Stimulated activated CD8-positive, alpha-beta memory T cell treated with anti-CD3 and anti-CD28 coated beads, Interleukin-4, amount 100 ng/mL, for 1 hour (primary cell): ENCODE measurements around the gene BCAN.
A peak's percentile ranks its signal among the peaks of the same experiment; 100 is the strongest.

Experiments used
- DNase-seq, 2 donors: peaks; one replicate each; pipeline ENCODE4 v3.0.0-alpha.2; 2020; ENCODE audit warnings: low read depth in 2 of 2, low spot score in 1 of 2

Gene BCAN

GRCh38 chr1:156694690-156694962 is 52.7 kb downstream of the BCAN start:
- DNase-seq, result no peak

GRCh38 chr1:156696755-156697154 is 54.8 kb downstream of the BCAN start:
- DNase-seq, result no peak

GRCh38 chr1:156697481-156697880 is 55.6 kb downstream of the BCAN start:
- no peak for DNase-seq

- DNase-seq, result no peak
Observed at GRCh38 chr1:156698995-156699394, 57.1 kb downstream of the BCAN start.

GRCh38 chr1:156700736-156701531 is 59.0 kb downstream of the BCAN start:
- no peak for DNase-seq

- no peak for DNase-seq
Observed at GRCh38 chr1:156703336-156703735, 61.4 kb downstream of the BCAN start.

GRCh38 chr1:156703741-156704140 is 61.8 kb downstream of the BCAN start:
- DNase-seq, result no peak

GRCh38 chr1:156704166-156704711 is 62.3 kb downstream of the BCAN start:
- no peak for DNase-seq

- no peak for DNase-seq
Observed at GRCh38 chr1:156704930-156705320, 63.0 kb downstream of the BCAN start.

GRCh38 chr1:156705321-156705917 is 63.5 kb downstream of the BCAN start, which contains the start of gene CRABP2:
CRABP2 (minus strand) TSS chr1:156705583; CDS start chr1:156705446, 137 bp downstream.
- no peak for DNase-seq

GRCh38 chr1:156705918-156706656 is 64.2 kb downstream of the BCAN start:
- DNase-seq, result peak; percentile 47 to 53

GRCh38 chr1:156706657-156707416 is 64.9 kb downstream of the BCAN start:
- DNase-seq, result no peak

GRCh38 chr1:156707417-156708217 is 65.7 kb downstream of the BCAN start:
- no peak for DNase-seq

GRCh38 chr1:156708218-156708661 is 66.3 kb downstream of the BCAN start:
- DNase-seq, result no peak

- DNase-seq, result no peak
Observed at GRCh38 chr1:156709031-156709430, 67.1 kb downstream of the BCAN start.
